Measurements from ENCODE around the gene RIPOR2.

Gene RIPOR2

GRCh38 chr6:24795106-24795505 is 140.7 kb downstream of the RIPOR2 start:
- H3K27ac ChIP-seq = no peak overlapping the region
- no peak for TF ChIP-seq CTCF (IDR thresholded peaks at IDR 0.05)
- no peak for TF ChIP-seq ZFX (IDR thresholded peaks at IDR 0.05; ENCODE audit: borderline replicate concordance)

GRCh38 chr6:24788031-24788665 is 147.6 kb downstream of the RIPOR2 start:
- TF ChIP-seq ZFX (IDR thresholded peaks at IDR 0.05; ENCODE audit: borderline replicate concordance) (no peak), CTCF (IDR thresholded peaks at IDR 0.05) (no peak)
- no peak overlapping the region for H3K27ac ChIP-seq

- H3K27ac ChIP-seq = peak overlapping the region; percentile 75
- TF ChIP-seq CTCF (IDR thresholded peaks at IDR 0.05) (no peak), ZFX (IDR thresholded peaks at IDR 0.05; ENCODE audit: borderline replicate concordance) (no peak)
Measured at GRCh38 chr6:24780206-24780605, 155.6 kb downstream of the RIPOR2 start.

GRCh38 chr6:24779416-24780016 is 156.2 kb downstream of the RIPOR2 start:
- TF ChIP-seq ZFX (IDR thresholded peaks at IDR 0.05; ENCODE audit: borderline replicate concordance) (no peak), CTCF (IDR thresholded peaks at IDR 0.05) (peak; percentile 24)
- H3K27ac ChIP-seq = peak overlapping the region; percentile 75

- TF ChIP-seq ZFX (IDR thresholded peaks at IDR 0.05; ENCODE audit: borderline replicate concordance) (no peak), CTCF (IDR thresholded peaks at IDR 0.05) (no peak)
- peak overlapping the region; percentile 75 for H3K27ac ChIP-seq
Measured at GRCh38 chr6:24778878-24779277, 156.9 kb downstream of the RIPOR2 start.

GRCh38 chr6:24778121-24778520 is 157.6 kb downstream of the RIPOR2 start:
- H3K27ac ChIP-seq = peak overlapping the region; percentile 75
- no peak for TF ChIP-seq CTCF (IDR thresholded peaks at IDR 0.05)
- TF ChIP-seq ZFX (IDR thresholded peaks at IDR 0.05; ENCODE audit: borderline replicate concordance) = no peak

- H3K27ac ChIP-seq = peak overlapping the region; percentile 98; the same call in 1 of the 2 replicates
- no peak for TF ChIP-seq ZFX (IDR thresholded peaks at IDR 0.05; ENCODE audit: borderline replicate concordance)
- TF ChIP-seq CTCF (IDR thresholded peaks at IDR 0.05) = no peak
Measured at GRCh38 chr6:24777227-24777626, 158.5 kb downstream of the RIPOR2 start.

All from 22Rv1 (cell line).